CD4-positive, alpha-beta T cell treated with Interleukin-12 subunit alpha and Interleukin-12 subunit beta, for 1 hour (primary cell): ENCODE data around the gene MAPK6.

ENCODE experiments used
- DNase-seq: peaks from one replicate; pipeline ENCODE4 v3.0.0-alpha.2; 2020

Gene MAPK6

GRCh38 chr15:52105846-52106245 lies 86.8 kb downstream of the MAPK6 start:
- DNase-seq, result no peak

DNA sequence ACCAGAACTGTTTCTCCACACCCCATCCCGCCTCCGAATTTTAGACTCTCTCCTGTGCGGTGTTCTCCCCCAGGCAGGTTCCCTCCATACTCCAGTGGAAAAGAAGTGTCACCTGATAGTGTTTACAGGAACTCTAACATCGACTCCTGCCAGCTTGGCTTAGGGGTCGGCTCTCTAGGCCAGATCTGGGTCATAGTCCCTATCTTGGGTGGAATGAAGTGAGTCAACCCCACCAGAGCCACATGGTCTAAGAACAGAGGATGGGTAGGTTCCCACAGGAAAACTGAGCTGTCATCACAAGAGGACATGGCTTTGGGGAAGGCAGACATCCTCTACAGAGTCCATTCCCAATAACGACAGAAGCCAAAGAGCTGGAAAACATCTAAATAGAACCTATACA lies 87.6 kb downstream of the MAPK6 start:
- DNase-seq, result no peak

- no peak for DNase-seq
Observed at GRCh38 chr15:52107238-52107637, 88.2 kb downstream of the MAPK6 start.

DNA sequence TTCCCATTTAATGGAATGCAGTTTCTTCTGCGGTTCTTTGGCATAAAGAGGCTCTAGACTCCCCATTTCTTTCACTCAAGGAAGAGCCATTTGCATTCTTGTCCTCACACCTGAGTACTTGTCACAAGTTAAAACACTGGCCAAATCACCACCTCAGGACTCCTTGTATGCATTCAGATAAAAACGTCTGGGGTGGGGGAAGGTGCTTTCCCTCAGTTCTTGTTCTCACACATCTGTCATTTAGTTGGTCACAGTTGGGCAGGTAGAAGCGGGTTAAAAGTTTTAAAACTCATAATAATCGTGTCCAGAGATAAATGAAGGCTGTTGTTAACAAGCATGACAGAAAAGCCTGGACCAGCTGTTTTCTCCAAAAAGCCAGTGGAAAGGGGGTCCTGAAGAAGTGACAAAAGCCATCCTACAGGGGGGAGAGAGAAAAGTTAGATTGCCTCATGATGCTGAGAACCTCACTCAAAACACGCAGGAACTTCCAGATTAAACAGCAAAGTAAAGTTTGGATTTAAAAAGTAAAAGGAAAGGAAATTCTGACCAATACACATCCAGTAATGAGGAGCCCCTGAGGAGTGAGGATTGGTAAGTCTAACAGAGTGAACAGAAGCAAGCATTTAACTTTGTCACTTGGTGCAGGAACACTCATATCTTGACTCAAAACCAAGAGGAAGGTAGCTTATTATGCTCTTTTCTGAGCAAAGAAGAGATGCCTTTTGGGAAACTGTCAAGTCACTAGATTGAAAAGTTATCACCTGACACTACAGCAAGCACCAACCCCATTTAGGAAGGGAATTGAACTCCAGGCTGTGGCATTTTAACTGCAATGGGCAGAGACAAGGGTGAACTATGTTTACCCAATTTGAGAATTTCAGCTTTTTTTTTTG lies 90.8 kb downstream of the MAPK6 start:
- no peak for DNase-seq

DNA sequence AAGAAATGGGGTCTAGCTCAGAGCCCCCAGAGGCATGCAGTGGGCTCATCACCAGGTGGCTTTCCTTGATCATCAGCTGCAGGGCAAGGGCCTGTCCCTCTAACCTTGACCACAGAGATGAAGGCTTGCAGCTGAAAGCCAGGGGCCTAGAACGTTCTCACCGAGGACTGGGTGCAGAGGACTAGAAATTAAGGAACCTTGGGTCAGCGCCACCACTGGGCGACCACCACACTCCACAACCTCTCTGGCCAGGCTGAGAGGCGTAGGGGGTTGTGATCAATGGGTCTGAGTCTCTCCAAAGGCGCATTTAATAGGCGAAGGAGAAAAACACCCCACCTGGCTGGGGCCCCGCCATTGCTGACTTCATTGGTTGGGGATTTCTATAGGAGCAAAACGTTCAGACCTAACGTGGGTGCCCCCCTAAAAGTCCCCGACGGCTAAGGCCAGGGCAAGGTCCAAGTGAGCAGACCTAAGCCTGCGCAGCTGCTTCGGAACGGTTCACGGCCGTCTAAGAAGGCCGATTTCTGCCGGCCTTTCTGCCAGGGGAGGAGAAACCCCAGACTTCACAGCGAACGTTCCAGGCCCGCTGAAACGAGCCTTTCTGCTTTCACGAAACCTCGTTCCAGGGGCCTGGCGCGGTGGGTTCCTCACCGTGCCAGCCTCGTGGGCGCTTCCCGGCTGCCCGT lies 92.6 kb downstream of the MAPK6 start:
- no peak for DNase-seq

DNA sequence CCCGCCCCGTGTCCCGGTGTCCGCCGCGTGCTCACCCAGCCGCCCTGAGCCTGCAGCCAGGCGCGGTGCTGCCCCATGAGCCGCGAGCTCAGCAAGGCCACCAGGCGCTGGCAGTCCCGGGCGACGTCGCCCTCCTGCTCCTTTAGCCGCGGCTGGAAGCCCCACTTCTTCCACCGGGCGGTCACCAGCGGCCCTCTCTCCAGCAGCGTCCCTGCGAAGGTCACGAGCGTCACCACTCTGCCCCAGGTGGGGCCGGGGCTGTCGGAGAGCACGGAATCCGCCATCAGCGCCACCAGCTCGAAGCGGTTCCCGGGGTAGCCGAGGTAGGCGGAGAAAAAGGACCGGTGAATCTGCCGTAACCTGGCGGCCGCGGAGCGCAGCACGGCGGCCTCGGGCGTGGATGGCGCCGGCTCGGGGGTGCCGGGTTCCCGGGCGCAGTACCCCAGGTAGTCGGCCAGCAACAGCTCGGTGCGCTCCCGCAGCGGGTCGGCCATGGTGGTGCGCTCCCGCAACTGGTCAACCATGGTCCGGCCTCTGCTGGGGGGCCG lies 93.3 kb downstream of the MAPK6 start:
- peak; percentile 39 for DNase-seq

DNA sequence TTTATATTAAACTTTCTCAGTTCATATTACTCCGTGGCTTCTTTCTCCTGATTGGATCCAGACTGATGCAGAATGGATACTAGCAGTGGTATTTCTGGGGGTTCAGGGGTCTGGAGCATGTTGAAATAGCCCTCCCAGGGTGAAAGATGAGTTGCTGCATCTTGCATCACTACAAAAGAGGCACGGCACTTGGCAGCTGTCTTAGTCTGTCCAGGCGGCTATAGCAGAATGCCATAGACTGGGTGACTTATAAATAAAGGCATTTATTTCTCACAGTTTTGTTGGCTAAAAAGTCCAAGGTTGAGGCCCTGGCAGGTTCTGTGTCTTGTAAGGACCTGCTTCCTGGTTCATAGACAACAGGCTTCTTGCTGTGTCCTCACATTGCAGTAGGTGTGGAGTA lies 94.2 kb downstream of the MAPK6 start:
- DNase-seq, result no peak

- DNase-seq, result no peak
Observed at GRCh38 chr15:52113708-52114107, 94.7 kb downstream of the MAPK6 start.

DNA sequence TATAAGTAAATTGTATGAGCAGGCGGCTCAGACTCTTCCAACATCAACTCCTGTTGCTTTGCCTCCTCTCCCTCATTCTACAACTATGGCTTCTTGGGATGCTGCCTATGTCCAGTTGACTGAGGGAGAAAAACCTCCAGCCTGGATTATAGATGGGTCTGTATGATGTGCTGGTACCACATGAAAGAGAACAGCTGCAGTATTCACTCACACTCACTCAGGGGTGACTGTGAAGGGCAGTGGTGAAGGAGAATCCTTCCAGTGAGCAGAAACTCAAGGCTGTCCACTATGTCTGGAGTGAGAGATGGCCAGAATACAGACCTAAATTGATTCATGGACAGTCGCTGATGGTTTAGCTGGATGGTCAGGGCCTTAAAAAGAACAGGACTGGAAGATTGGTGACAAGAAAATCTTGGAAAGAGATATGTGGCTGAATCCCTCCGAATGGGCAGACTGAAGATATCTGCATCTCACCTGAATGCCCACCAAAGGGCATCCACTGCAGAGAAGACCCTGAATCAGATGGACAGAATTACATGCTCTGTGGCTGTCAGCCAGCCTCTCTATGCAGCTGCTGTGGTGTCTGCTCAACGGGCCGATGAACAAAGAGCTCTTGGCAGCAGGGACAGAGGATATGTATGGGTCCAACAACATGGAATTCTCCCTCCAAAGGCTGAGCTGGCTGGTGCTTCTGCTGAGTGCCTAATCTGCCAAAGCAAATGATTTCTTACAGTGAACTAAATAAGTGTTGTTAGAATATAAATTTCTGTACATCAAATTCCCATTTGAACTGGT lies 95.4 kb downstream of the MAPK6 start:
- DNase-seq, result no peak

DNA sequence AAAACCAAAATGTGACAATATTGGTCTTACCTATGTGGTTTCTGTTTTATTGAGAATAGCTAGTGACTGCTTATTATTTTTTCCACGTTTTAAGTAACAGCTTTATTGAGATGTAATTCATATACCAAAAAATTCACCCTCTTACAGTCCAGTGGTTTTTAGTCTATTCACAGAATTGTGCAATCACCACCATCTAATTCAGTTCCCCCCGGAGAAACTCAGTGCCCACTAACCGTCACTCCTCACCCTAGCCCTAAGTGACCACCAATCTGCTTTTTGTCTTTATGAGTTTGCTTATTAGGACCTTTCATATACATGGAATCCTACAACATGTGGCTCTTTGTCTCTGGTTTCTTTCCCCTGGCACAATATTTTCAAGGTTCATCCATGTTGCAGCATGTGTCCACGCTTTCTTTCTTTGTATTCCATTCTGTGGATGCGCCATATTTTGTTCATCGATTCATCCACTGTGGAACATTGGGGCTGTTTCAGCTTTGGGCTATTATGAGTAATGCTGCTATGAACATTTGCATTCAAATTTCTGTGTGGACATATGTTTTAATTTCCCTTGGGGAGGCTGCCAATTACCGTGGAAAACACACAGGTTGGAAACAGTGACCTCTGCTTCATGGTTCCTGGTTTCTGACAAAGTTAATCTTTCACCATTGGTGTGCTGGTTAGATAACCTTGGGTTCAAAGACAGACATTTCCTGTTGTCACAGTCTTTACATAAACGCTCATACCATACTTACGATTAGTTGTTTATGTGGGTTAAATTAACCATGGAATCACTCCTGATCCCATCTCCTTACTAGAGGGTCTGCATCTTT lies 96.8 kb downstream of the MAPK6 start:
- DNase-seq, result no peak
